IMR-90 (cell line): ENCODE measurements around the gene TJP3. TPM values are rescaled to one million over a fixed set of nuclear protein-coding genes. Genes with fewer than 3 reads are reported as not detected.

ENCODE experiments used
- ATAC-seq: fragments of 200-7000 bp; cut with Tn5 transposase; 2 replicates; pipeline ENCODE4 v1.9.1; 2020; ENCODE audit warnings: low read depth, mild to moderate bottlenecking, moderate library complexity
- BruUV-seq: library from RNA; stranded (reverse); fragments of 400-500 nt; replicated peaks from 2 replicates; lab custom pipeline; 2021; lab: Mats Ljungman, UMichigan
- CTCF ChIA-PET: fragments of 300-600 bp; formaldehyde crosslinking; extraction: SDS; loops from one replicate; lab custom pipeline; 2021; ENCODE audit warnings: antibody characterized with exemption; lab: Yijun Ruan, JAX
- POLR2A ChIA-PET: fragments of 300-600 bp; sonication (Branson Sonifier 250); formaldehyde crosslinking; loops from one replicate; lab custom pipeline; 2022; ENCODE audit warnings: antibody characterized with exemption; ENCODE audit not compliant: unreplicated experiment; lab: Charles Lee
- DNase-seq: peaks from one replicate; pipeline ENCODE4 v3.0.0; 2013
- H2AFZ ChIP-seq: replicated peaks from 2 replicates; pipeline ENCODE3; 2013; ENCODE audit warnings: low read length, mild to moderate bottlenecking; ENCODE audit not compliant: poor library complexity
- H2AK5ac ChIP-seq: 2 replicates; pipeline ENCODE4 v1.6.1; 2013; ENCODE audit warnings: low read depth, low read length, inconsistent platforms
- H2AK9ac ChIP-seq: replicated peaks from 2 replicates; pipeline ENCODE3; 2013; ENCODE audit warnings: mild to moderate bottlenecking, low read depth, low read length, moderate library complexity; ENCODE audit not compliant: poor library complexity
- H2BK120ac ChIP-seq: 2 replicates; pipeline ENCODE4 v1.6.1; 2013; ENCODE audit warnings: low read depth, low read length, inconsistent platforms
- H2BK15ac ChIP-seq: 3 replicates; pipeline ENCODE4 v1.6.1; 2013; ENCODE audit warnings: low read depth, low read length, inconsistent platforms
- H2BK20ac ChIP-seq: 2 replicates; pipeline ENCODE4 v1.6.1; 2013; ENCODE audit warnings: low read depth, mild to moderate bottlenecking, inconsistent platforms, low read length, moderate library complexity
- H2BK5ac ChIP-seq: 2 replicates; pipeline ENCODE4 v1.6.1; 2013; ENCODE audit warnings: mild to moderate bottlenecking, low read depth, low read length, inconsistent platforms; ENCODE audit not compliant: poor library complexity, severe bottlenecking
- H3K14ac ChIP-seq: replicated peaks from 2 replicates; pipeline ENCODE4 v1.6.1; 2013; ENCODE audit warnings: low read depth, low read length, inconsistent platforms
- H3K18ac ChIP-seq: 2 replicates; pipeline ENCODE4 v1.6.1; 2013; ENCODE audit warnings: low read depth, low read length, control low read depth
- H3K23ac ChIP-seq: 2 replicates; pipeline ENCODE4 v1.6.1; 2013; ENCODE audit warnings: low read depth, low read length, inconsistent platforms
- H3K27ac ChIP-seq: 2 replicates; pipeline ENCODE4 v1.5.1; 2013; ENCODE audit warnings: mild to moderate bottlenecking, control low read depth, low read length; ENCODE audit not compliant: insufficient read depth
- H3K27me3 ChIP-seq: 2 replicates; pipeline ENCODE4 v1.6.1; 2013; ENCODE audit warnings: low read length; ENCODE audit not compliant: control insufficient read depth, insufficient read depth
- H3K36me3 ChIP-seq: 2 replicates; pipeline ENCODE4 v1.6.1; 2013; ENCODE audit warnings: low read length, mixed read lengths; ENCODE audit not compliant: control insufficient read depth, insufficient read depth
- H3K4ac ChIP-seq: 2 replicates; pipeline ENCODE4 v1.6.1; 2013; ENCODE audit warnings: low read depth, low read length, inconsistent platforms
- H3K4me1 ChIP-seq: 2 replicates; pipeline ENCODE4 v1.6.1; 2013; ENCODE audit warnings: low read length, mixed read lengths; ENCODE audit not compliant: control insufficient read depth, insufficient read depth
- H3K4me2 ChIP-seq: 2 replicates; pipeline ENCODE4 v1.6.1; 2013; ENCODE audit warnings: low read depth, mild to moderate bottlenecking, control low read depth, low read length, moderate library complexity
- H3K4me3 ChIP-seq: 2 replicates; pipeline ENCODE4 v1.5.1; 2013; ENCODE audit warnings: low read depth, mild to moderate bottlenecking, control low read depth, low read length, moderate library complexity; ENCODE audit not compliant: insufficient read depth
- H3K56ac ChIP-seq: 2 replicates; pipeline ENCODE4 v1.6.1; 2013; ENCODE audit warnings: low read length, inconsistent platforms; ENCODE audit not compliant: insufficient read depth; ENCODE audit errors: extremely low read depth
- H3K79me1 ChIP-seq, 2 experiments: 2 replicates each; pipeline ENCODE4 v1.6.1; 2013; ENCODE audit warnings: low read length in 2 of 2, inconsistent platforms in 1 of 2, low read depth in 1 of 2
- H3K9ac ChIP-seq: 2 replicates; pipeline ENCODE4 v1.6.1; 2013; ENCODE audit warnings: low read depth, low read length, control low read depth
- H3K9me1 ChIP-seq: 2 replicates; pipeline ENCODE4 v1.6.1; 2013; ENCODE audit warnings: low read length, inconsistent platforms; ENCODE audit not compliant: insufficient read depth
- H3K9me3 ChIP-seq: 2 replicates; pipeline ENCODE4 v1.6.1; 2013; ENCODE audit warnings: low read length; ENCODE audit not compliant: control insufficient read depth, insufficient read depth
- H4K20me1 ChIP-seq: 2 replicates; pipeline ENCODE4 v1.6.1; 2013; ENCODE audit warnings: low read length, inconsistent platforms; ENCODE audit not compliant: insufficient read depth
- H4K5ac ChIP-seq: 2 replicates; pipeline ENCODE4 v1.6.1; 2013; ENCODE audit warnings: mild to moderate bottlenecking, low read depth, low read length, control low read depth
- H4K8ac ChIP-seq, 2 experiments: 2 replicates each; pipeline ENCODE4 v1.6.1; 2013; ENCODE audit warnings: low read depth in 2 of 2, low read length in 2 of 2, control low read depth in 1 of 2, inconsistent platforms in 1 of 2
- H4K91ac ChIP-seq: 2 replicates; pipeline ENCODE4 v1.6.1; 2013; ENCODE audit warnings: low read depth, low read length, inconsistent platforms; ENCODE audit not compliant: insufficient read depth
- BHLHE40 ChIP-seq: fragments of 150-350 bp; IDR thresholded peaks from 2 replicates; pipeline ENCODE4 v1.6.1; 2016; ENCODE audit warnings: mild to moderate bottlenecking, low read depth, low read length
- CHD1 ChIP-seq: IDR thresholded peaks from 2 replicates; pipeline ENCODE4 v1.6.1; 2012; ENCODE audit warnings: low read depth, low read length, improper control_type of control experiment
- CTCF ChIP-seq: conservative IDR thresholded peaks from 2 replicates; pipeline ENCODE4 v1.5.1; 2012; ENCODE audit warnings: mild to moderate bottlenecking, low read depth, low read length, improper control_type of control experiment
- ELK1 ChIP-seq: fragments of 150-350 bp; IDR thresholded peaks from 2 replicates; pipeline ENCODE4 v1.6.1; 2016; ENCODE audit warnings: low read depth, mild to moderate bottlenecking, low read length, moderate library complexity, borderline replicate concordance
- FOS ChIP-seq: fragments of 150-350 bp; IDR thresholded peaks from 2 replicates; pipeline ENCODE4 v1.6.1; 2016; ENCODE audit warnings: low read depth, low read length
- MAZ ChIP-seq: IDR thresholded peaks from 2 replicates; pipeline ENCODE4 v1.6.1; 2012; ENCODE audit warnings: low read depth, mild to moderate bottlenecking, low read length, improper control_type of control experiment, moderate library complexity, borderline replicate concordance
- MXI1 ChIP-seq: IDR thresholded peaks from 2 replicates; pipeline ENCODE4 v1.6.1; 2012; ENCODE audit warnings: low read depth, mild to moderate bottlenecking, low read length, moderate library complexity, borderline replicate concordance
- NFE2L2 ChIP-seq: fragments of 150-350 bp; IDR thresholded peaks from 2 replicates; pipeline ENCODE4 v1.6.1; 2016; ENCODE audit warnings: low read depth, mild to moderate bottlenecking, low read length
- POLR2A ChIP-seq: IDR thresholded peaks from 2 replicates; pipeline ENCODE4 v1.6.1; 2012; ENCODE audit warnings: mild to moderate bottlenecking, low read depth, low read length
- RAD21 ChIP-seq: IDR thresholded peaks from 2 replicates; pipeline ENCODE4 v1.6.1; 2012; ENCODE audit warnings: low read length, improper control_type of control experiment
- RCOR1 ChIP-seq: IDR thresholded peaks from 2 replicates; pipeline ENCODE4 v1.6.1; 2012; ENCODE audit warnings: mild to moderate bottlenecking, low read length, improper control_type of control experiment; ENCODE audit not compliant: insufficient replicate concordance
- SMC3 ChIP-seq: fragments of 150-350 bp; IDR thresholded peaks from 2 replicates; pipeline ENCODE4 v1.6.1; 2016; ENCODE audit warnings: low read depth, mild to moderate bottlenecking, antibody characterized with exemption, low read length, moderate library complexity
- WGBS, 2 experiments: methylation state at CpG; one replicate each; pipeline versions ENCODE4 v1.1.5 to v1.1.7; 2013; ENCODE audit warnings: missing lambda C conversion rate in 2 of 2; ENCODE audit not compliant: insufficient read length in 1 of 2; ENCODE audit errors: extremely low coverage in 2 of 2; 5-methylcytosine and 5-hydroxymethylcytosine counted together
- dilution Hi-C: fragments of 300-500 bp; cut with HindIII; formaldehyde crosslinking; loops from one replicate; pipeline ENCODE4 v1.14.3; 2018; ENCODE audit warnings: low sequenced_read_pairs; ENCODE audit not compliant: unreplicated experiment
- in situ Hi-C: fragments of 300-500 bp; cut with MboI; formaldehyde crosslinking; loops from 3 replicates; pipeline ENCODE4 v1.14.3; 2019; ENCODE audit warnings: low sequenced_read_pairs, inconsistent platforms, mixed read lengths
- intact Hi-C: fragments of 100-400 bp; cut with micrococcal nuclease; formaldehyde crosslinking; loops from 2 replicates; pipeline ENCODE4 v1.10.0; 2022
- polyA plus RNA-seq, 3 experiments: library from polyadenylated mRNA; depleted of rRNA; stranded (reverse); fragments of >200 nt; gene quantifications; 2 replicates each; pipeline ENCODE4 v1.2.3, GENCODE V29; 2012; ENCODE audit warnings: low replicate concordance in 1 of 3
- total RNA-seq: library from RNA; depleted of rRNA; stranded (reverse); fragments of >200 nt; gene quantifications from 2 replicates; pipeline ENCODE4 v1.2.3, GENCODE V29; 2012

Gene TJP3
- total and polyA plus RNA-seq, 2 of the 4 experiments (the other 2 are of a cell fraction) = not detected

- Histone ChIP-seq H3K36me3 (peaks cover 19% of the 10 kb centered on the region), H2BK20ac (no peak overlapping the region), H4K91ac (no peak overlapping the region), H3K4me1 (peaks cover 9% of the 10 kb centered on the region; the same call in 1 of the 2 replicates), H3K23ac (no peak overlapping the region), H2BK120ac (no peak overlapping the region), H3K27ac (no peak overlapping the region), H2BK5ac (no peak overlapping the region), H2AFZ (no peak overlapping the region), H3K56ac (no peak overlapping the region), H4K8ac (no peak overlapping the region), H3K4ac (no peak overlapping the region), H2AK5ac (no peak overlapping the region), H3K9me3 (peaks cover 6% of the 10 kb centered on the region), H2BK15ac (no peak overlapping the region), H3K9ac (no peak overlapping the region), H3K4me2 (no peak overlapping the region), H3K9me1 (peaks cover 13% of the 10 kb centered on the region), H2AK9ac (no peak overlapping the region), H3K18ac (no peak overlapping the region), H4K5ac (no peak overlapping the region), H3K4me3 (no peak overlapping the region), H3K27me3 (no peaks in the 10 kb centered on the region), H3K14ac (no peak overlapping the region), H3K79me1 (peaks cover 24 to 78% of the 10 kb centered on the region in 2 experiments), H4K20me1 (peaks cover 54% of the 10 kb centered on the region)
- in situ Hi-C loops (no loop called here), dilution Hi-C loops (no loop called here), intact Hi-C loops (no loop called here)
- ChIA-PET CTCF (no interaction called here), POLR2A (no interaction called here)
- DNase-seq (no peak), ATAC-seq (no peak)
- WGBS, 2 experiments = no CpG with 5 or more reads among the region's 10 CpGs
- BruUV-seq = no TSS peak
- TF ChIP-seq MXI1 (no peak), NFE2L2 (no peak), CHD1 (no peak), ELK1 (no peak), RAD21 (no peak), BHLHE40 (no peak), POLR2A (no peak), RCOR1 (no peak), SMC3 (no peak), FOS (no peak), MAZ (no peak), CTCF (no peak)
These were observed 25.9 kb upstream of the TJP3 start for GRCh38 chr19:3682286-3682685.
